Measurements from ENCODE around the gene PHF2. TPM values are rescaled to one million over a fixed set of nuclear protein-coding genes. Genes with fewer than 3 reads are reported as not detected.
"Not testable (repeated sequence)": the region's sequence is repeated elsewhere in the genome, so short reads cannot be mapped to it uniquely, and the experiment has no call there.

PHF2 gene
- total RNA-seq, 1 donor from 2014 or later, result 36.5 TPM

- H3K36me3 Mint-ChIP-seq (ENCODE audit: insufficient read depth), result peaks cover 8% of the 10 kb centered on the region
- H3K27ac Mint-ChIP-seq, result no peak overlapping the region
- H3K4me3 Mint-ChIP-seq (ENCODE audit: low read depth), result no peak overlapping the region
- H3K4me1 Mint-ChIP-seq (ENCODE audit: low read depth), result no peaks in the 10 kb centered on the region
- H3K9me3 Mint-ChIP-seq (ENCODE audit: low read depth), result no peaks in the 10 kb centered on the region
- TF ChIP-seq CTCF (IDR thresholded peaks at IDR 0.05; ENCODE audit: unreplicated experiment), result no peak
- peak; percentile 5 for DNase-seq (ENCODE audit: low spot score, unreplicated experiment)
- no peaks in the 10 kb centered on the region for H3K27me3 Mint-ChIP-seq
Measured at GRCh38 chr9:93670208-93671019, 94.0 kb downstream of the PHF2 start.

GRCh38 chr9:93671020-93671338 lies 94.6 kb downstream of the PHF2 start:
- H3K27ac Mint-ChIP-seq, result no peak overlapping the region
- H3K4me3 Mint-ChIP-seq (ENCODE audit: low read depth), result no peak overlapping the region
- H3K4me1 Mint-ChIP-seq (ENCODE audit: low read depth), result no peaks in the 10 kb centered on the region
- no peak for TF ChIP-seq CTCF (IDR thresholded peaks at IDR 0.05; ENCODE audit: unreplicated experiment)
- no peak for DNase-seq (ENCODE audit: low spot score, unreplicated experiment)
- peaks cover 7% of the 10 kb centered on the region for H3K36me3 Mint-ChIP-seq (ENCODE audit: insufficient read depth)
- H3K9me3 Mint-ChIP-seq (ENCODE audit: low read depth), result no peaks in the 10 kb centered on the region
- no peaks in the 10 kb centered on the region for H3K27me3 Mint-ChIP-seq

GRCh38 chr9:93672330-93673020 lies 96.1 kb downstream of the PHF2 start:
- H3K4me1 Mint-ChIP-seq (ENCODE audit: low read depth), result not testable (repeated sequence)

GRCh38 chr9:93673021-93673838 lies 96.8 kb downstream of the PHF2 start:
- no peak for TF ChIP-seq CTCF (IDR thresholded peaks at IDR 0.05; ENCODE audit: unreplicated experiment)
- Mint-ChIP-seq H3K27ac (no peak overlapping the region), H3K4me3 (ENCODE audit: low read depth) (no peak overlapping the region), H3K9me3 (ENCODE audit: low read depth) (no peaks in the 10 kb centered on the region), H3K27me3 (no peaks in the 10 kb centered on the region), H3K36me3 (ENCODE audit: insufficient read depth) (peaks cover 6% of the 10 kb centered on the region), H3K4me1 (ENCODE audit: low read depth) (no peaks in the 10 kb centered on the region)
- peak; percentile 6 for DNase-seq (ENCODE audit: low spot score, unreplicated experiment)

More at GRCh38 chr9:93672330-93673020, 96.1 kb downstream of the PHF2 start:
- H3K27me3 Mint-ChIP-seq; H3K36me3 Mint-ChIP-seq (ENCODE audit: insufficient read depth); H3K9me3 Mint-ChIP-seq (ENCODE audit: low read depth); DNase-seq (ENCODE audit: low spot score, unreplicated experiment); H3K27ac Mint-ChIP-seq; H3K4me3 Mint-ChIP-seq (ENCODE audit: low read depth): not testable (repeated sequence)

GRCh38 chr9:93673839-93674334 lies 97.5 kb downstream of the PHF2 start:
- Mint-ChIP-seq H3K27me3 (no peaks in the 10 kb centered on the region), H3K27ac (no peak overlapping the region), H3K4me3 (ENCODE audit: low read depth) (no peak overlapping the region), H3K9me3 (ENCODE audit: low read depth) (no peaks in the 10 kb centered on the region), H3K36me3 (ENCODE audit: insufficient read depth) (peaks cover 6% of the 10 kb centered on the region), H3K4me1 (ENCODE audit: low read depth) (no peaks in the 10 kb centered on the region)
- peak; percentile 6 for DNase-seq (ENCODE audit: low spot score, unreplicated experiment)
- no peak for TF ChIP-seq CTCF (IDR thresholded peaks at IDR 0.05; ENCODE audit: unreplicated experiment)
